HepG2 (cell line): ENCODE measurements around the gene CMIP. TPM values are rescaled to one million over a fixed set of nuclear protein-coding genes. Genes with fewer than 3 reads are reported as not detected.
A peak's percentile ranks its signal among the peaks of the same experiment; 100 is the strongest.

ENCODE experiments used
- ARID4A ChIP-seq: sonication (generic); formaldehyde crosslinking; IDR thresholded peaks from 2 replicates; pipeline ENCODE4 v1.5.0; 2020; ENCODE audit warnings: mild to moderate bottlenecking, missing genetic modification reagents, borderline replicate concordance
- ELF4 ChIP-seq: sonication (generic); formaldehyde crosslinking; IDR thresholded peaks from 2 replicates; pipeline ENCODE4 v1.5.0; 2020; ENCODE audit warnings: missing genetic modification reagents, mild to moderate bottlenecking, moderate library complexity, borderline replicate concordance
- HNRNPK ChIP-seq: fragments of 200-400 bp; formaldehyde crosslinking; IDR thresholded peaks from 2 replicates; pipeline ENCODE4 v1.6.1; 2018; ENCODE audit warnings: low read length, low read depth, moderate library complexity, mild to moderate bottlenecking; ENCODE audit not compliant: poor library complexity, severe bottlenecking
- HOXA5 ChIP-seq: sonication (generic); formaldehyde crosslinking; IDR thresholded peaks from 2 replicates; pipeline ENCODE4 v1.4.0; 2020; ENCODE audit warnings: missing genetic modification reagents
- MBD4 ChIP-seq: IDR thresholded peaks from 2 replicates; pipeline ENCODE4 v1.6.1; 2012; ENCODE audit warnings: low read length, inconsistent platforms, borderline replicate concordance
- MTA3 ChIP-seq: sonication (generic); formaldehyde crosslinking; IDR thresholded peaks from 2 replicates; pipeline ENCODE4 v1.4.0; 2020; ENCODE audit warnings: missing genetic modification reagents
- SRY ChIP-seq: sonication (generic); formaldehyde crosslinking; IDR thresholded peaks from 2 replicates; pipeline ENCODE4 v1.8.0; 2022; ENCODE audit warnings: mild to moderate bottlenecking, missing genetic modification reagents
- SSRP1 ChIP-seq: IDR thresholded peaks from 2 replicates; pipeline ENCODE4 v1.6.1; 2016; ENCODE audit warnings: control low read depth
- TAF15 ChIP-seq: fragments of 200-400 bp; formaldehyde crosslinking; IDR thresholded peaks from one replicate; pipeline ENCODE4 v1.6.1; 2018; ENCODE audit warnings: mild to moderate bottlenecking, low read depth, low read length; ENCODE audit not compliant: poor library complexity, severe bottlenecking
- TCF12 ChIP-seq, 2 experiments: fragments of 450-650 bp in 1 of 2; sonication (generic) in 1 of 2; formaldehyde crosslinking in 1 of 2; IDR thresholded peaks; 2 replicates each; pipeline versions ENCODE4 v1.6.1 to v1.8.0; 2017 to 2022; ENCODE audit warnings: antibody characterized with exemption in 1 of 2, mild to moderate bottlenecking in 1 of 2, missing genetic modification reagents in 1 of 2, moderate library complexity in 1 of 2
- TERF1 ChIP-seq: sonication (generic); formaldehyde crosslinking; IDR thresholded peaks from 2 replicates; pipeline ENCODE4 v1.8.0; 2022; ENCODE audit warnings: mild to moderate bottlenecking, missing genetic modification reagents, moderate library complexity
- ZBTB7B ChIP-seq: sonication (generic); formaldehyde crosslinking; IDR thresholded peaks from 2 replicates; pipeline ENCODE4 v1.4.0; 2020; ENCODE audit warnings: missing genetic modification reagents
- ZMYM4 ChIP-seq: sonication (generic); formaldehyde crosslinking; IDR thresholded peaks from 2 replicates; pipeline ENCODE4 v1.8.1; 2023; ENCODE audit warnings: mild to moderate bottlenecking, missing genetic modification reagents
- ZNF160 ChIP-seq: sonication (generic); formaldehyde crosslinking; IDR thresholded peaks from 2 replicates; pipeline ENCODE4 v1.8.0; 2022; ENCODE audit warnings: mild to moderate bottlenecking, inconsistent platforms, missing genetic modification reagents
- ZNF207 ChIP-seq: fragments of 450-650 bp; IDR thresholded peaks from 2 replicates; pipeline ENCODE4 v1.6.1; 2016; ENCODE audit warnings: antibody characterized with exemption, borderline replicate concordance
- ZSCAN25 ChIP-seq: sonication (generic); formaldehyde crosslinking; IDR thresholded peaks from 2 replicates; pipeline ENCODE4 v1.8.0; 2022; ENCODE audit warnings: mild to moderate bottlenecking, missing genetic modification reagents
- polyA plus RNA-seq, 8 experiments: library from polyadenylated mRNA; depleted of rRNA in 3 of 8; stranded (reverse) in 7 of 8; unstranded in 1 of 8; fragments of >200 nt; fragmentation: Illumina TruSeq in 4 of 8; extraction: Trizol in 4 of 8; gene quantifications; 2 replicates each; pipeline versions ENCODE4 v1.2.1 to v1.2.3, GENCODE V29; 2011 to 2016; ENCODE audit warnings: low read depth in 4 of 8, missing spikeins in 1 of 8, mixed read lengths in 1 of 8; ENCODE audit not compliant: insufficient read depth in 1 of 8
- total RNA-seq, 5 experiments: library from RNA; depleted of rRNA; stranded (reverse); fragments of >200 nt; fragmentation: Illumina TruSeq; extraction: Trizol; gene quantifications; 2 replicates each; pipeline ENCODE4 v1.2.3, GENCODE V29; 2016; ENCODE audit warnings: low read depth in 1 of 5
- TF ChIP-seq, protein P1 (sequence below): fragments of 450-650 bp; IDR thresholded peaks from 2 replicates; pipeline ENCODE4 v1.6.1; 2016
- TF ChIP-seq, protein P2 (sequence below): sonication (generic); formaldehyde crosslinking; IDR thresholded peaks from 2 replicates; pipeline ENCODE4 v1.5.1; 2020; ENCODE audit warnings: mild to moderate bottlenecking, missing genetic modification reagents

The CMIP gene
- total and polyA plus RNA-seq, 2 of the 13 experiments (the other 11 are each of a cell fraction or from before 2014, with no cell fraction given) = 10.9 to 18.1 TPM

DNA sequence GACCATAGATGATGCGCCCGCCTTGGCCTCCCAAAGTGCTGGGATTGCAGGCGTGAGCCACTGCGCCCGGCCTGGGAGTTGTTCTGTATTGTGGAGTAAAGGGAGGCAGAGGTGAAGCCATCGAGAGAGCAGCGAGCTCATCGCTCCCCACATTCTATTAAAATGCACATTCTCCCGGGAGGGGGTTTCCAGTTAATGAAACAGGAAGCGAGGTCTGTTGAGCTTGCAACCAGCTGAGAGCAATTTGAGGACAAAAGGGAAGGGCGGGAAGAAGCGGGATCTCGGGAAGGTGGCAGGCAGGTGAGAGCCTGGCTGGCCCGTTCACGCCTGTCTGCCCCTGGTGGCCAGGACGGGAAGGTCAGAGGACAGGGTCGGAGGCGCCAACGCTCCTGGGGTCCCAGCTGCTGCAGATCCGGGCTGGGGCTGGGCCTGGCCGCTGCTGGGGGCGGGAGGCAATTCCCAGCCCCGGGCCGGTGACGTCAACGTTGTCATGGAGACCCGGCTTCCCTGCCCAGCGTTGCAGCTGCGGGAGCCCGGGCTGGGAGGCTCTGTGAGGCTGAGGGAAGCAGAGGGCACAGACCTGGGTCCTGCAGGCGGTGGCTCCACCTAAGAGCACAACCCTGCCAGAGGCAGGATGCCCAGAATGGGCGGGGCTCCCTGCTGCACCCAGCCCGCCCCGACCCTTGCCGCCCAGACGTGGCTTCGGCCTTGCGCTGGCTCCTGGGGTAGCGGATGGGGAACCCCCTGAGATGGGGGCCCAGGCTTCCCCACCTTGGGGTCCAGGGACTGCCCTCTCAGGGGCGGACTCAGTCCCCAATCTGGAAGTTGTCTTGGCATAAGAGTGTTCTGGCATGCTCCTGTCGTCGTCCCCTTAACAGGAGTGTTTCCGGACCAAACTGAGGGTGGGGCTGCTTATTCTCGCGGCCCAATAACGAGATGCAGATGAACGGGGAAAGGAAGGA is 285.8 kb downstream of the CMIP start (continued):
- TF ChIP-seq ARID4A (CRISPR knock-in tag) (no peak; the same call in 1 of the 2 replicates), HNRNPK (no peak), ELF4 (CRISPR knock-in tag) (no peak), TAF15 (no peak), HOXA5 (no peak), SRY (CRISPR knock-in tag) (no peak), MTA3 (CRISPR knock-in tag) (no peak), ZSCAN25 (CRISPR knock-in tag) (no peak), ZBTB7B (CRISPR knock-in tag) (peak; percentile 78; the same call in 1 of the 2 replicates), SSRP1 (CRISPR knock-in tag) (no peak), ZNF207 (no peak), ZMYM4 (CRISPR knock-in tag) (peak; percentile 32; the same call in 1 of the 2 replicates), TCF12 (IDR thresholded peaks at IDR 0.05) (no peak), TCF12 (CRISPR knock-in tag; IDR thresholded peaks at IDR 0.05) (no peak), ZNF160 (CRISPR knock-in tag) (no peak), TERF1 (CRISPR knock-in tag) (no peak), MBD4 (no peak)
- TF ChIP-seq, protein P1, sequence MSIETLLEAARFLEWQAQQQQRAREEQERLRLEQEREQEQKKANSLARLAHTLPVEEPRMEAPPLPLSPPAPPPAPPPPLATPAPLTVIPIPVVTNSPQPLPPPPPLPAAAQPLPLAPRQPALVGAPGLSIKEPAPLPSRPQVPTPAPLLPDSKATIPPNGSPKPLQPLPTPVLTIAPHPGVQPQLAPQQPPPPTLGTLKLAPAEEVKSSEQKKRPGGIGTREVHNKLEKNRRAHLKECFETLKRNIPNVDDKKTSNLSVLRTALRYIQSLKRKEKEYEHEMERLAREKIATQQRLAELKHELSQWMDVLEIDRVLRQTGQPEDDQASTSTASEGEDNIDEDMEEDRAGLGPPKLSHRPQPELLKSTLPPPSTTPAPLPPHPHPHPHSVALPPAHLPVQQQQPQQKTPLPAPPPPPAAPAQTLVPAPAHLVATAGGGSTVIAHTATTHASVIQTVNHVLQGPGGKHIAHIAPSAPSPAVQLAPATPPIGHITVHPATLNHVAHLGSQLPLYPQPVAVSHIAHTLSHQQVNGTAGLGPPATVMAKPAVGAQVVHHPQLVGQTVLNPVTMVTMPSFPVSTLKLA = no peak
- TF ChIP-seq, protein P2, sequence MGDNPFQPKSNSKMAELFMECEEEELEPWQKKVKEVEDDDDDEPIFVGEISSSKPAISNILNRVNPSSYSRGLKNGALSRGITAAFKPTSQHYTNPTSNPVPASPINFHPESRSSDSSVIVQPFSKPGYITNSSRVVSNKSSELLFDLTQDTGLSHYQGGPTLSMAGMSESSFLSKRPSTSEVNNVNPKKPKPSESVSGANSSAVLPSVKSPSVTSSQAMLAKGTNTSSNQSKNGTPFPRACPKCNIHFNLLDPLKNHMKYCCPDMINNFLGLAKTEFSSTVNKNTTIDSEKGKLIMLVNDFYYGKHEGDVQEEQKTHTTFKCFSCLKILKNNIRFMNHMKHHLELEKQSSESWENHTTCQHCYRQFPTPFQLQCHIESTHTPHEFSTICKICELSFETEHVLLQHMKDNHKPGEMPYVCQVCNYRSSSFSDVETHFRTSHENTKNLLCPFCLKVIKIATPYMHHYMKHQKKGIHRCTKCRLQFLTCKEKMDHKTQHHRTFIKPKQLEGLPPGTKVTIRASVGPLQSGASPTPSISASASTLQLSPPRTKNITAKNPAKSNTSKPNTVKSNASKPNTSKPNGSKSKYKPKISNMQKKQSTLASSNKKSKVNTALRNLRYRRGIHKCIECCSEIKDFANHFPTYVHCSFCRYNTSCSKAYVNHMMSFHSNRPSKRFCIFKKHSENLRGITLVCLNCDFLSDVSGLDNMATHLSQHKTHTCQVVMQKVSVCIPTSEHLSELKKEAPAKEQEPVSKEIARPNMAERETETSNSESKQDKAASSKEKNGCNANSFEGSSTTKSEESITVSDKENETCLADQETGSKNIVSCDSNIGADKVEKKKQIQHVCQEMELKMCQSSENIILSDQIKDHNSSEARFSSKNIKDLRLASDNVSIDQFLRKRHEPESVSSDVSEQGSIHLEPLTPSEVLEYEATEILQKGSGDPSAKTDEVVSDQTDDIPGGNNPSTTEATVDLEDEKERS (CRISPR knock-in tag) = 0 out of 2 replicates have a peak, but pooled peaks have one; percentile 10
